CD4-positive, alpha-beta T cell treated with Interleukin-15 for 1 hour (primary cell): ENCODE measurements around the gene SFMBT1.
A peak's percentile ranks its signal among the peaks of the same experiment; 100 is the strongest.

ENCODE experiments used
- DNase-seq: peaks from one replicate; pipeline ENCODE4 v3.0.0-alpha.2; 2020

SFMBT1 gene

GRCh38 chr3:52986938-52987337 lies 58.9 kb downstream of the SFMBT1 start:
- no peak for DNase-seq

GRCh38 chr3:52986049-52986448 lies 59.8 kb downstream of the SFMBT1 start:
- DNase-seq, result no peak

GRCh38 chr3:52983828-52984227 lies 62.0 kb downstream of the SFMBT1 start:
- DNase-seq, result no peak

GRCh38 chr3:52983336-52983807 lies 62.5 kb downstream of the SFMBT1 start:
- peak; percentile 50 for DNase-seq

GRCh38 chr3:52982839-52983238 lies 63.0 kb downstream of the SFMBT1 start:
- DNase-seq, result no peak

GRCh38 chr3:52979190-52979983 lies 66.5 kb downstream of the SFMBT1 start:
- no peak for DNase-seq

GRCh38 chr3:52978109-52978754 lies 67.6 kb downstream of the SFMBT1 start:
- DNase-seq, result no peak

- DNase-seq, result no peak
These were observed 72.1 kb downstream of the SFMBT1 start for GRCh38 chr3:52973806-52974205.

GRCh38 chr3:52971895-52972294 lies 74.0 kb downstream of the SFMBT1 start:
- no peak for DNase-seq

- no peak for DNase-seq
These were observed 78.5 kb downstream of the SFMBT1 start for GRCh38 chr3:52967398-52967797.

GRCh38 chr3:52962160-52962559 lies 83.7 kb downstream of the SFMBT1 start:
- DNase-seq, result no peak

GRCh38 chr3:52959773-52960172 lies 86.1 kb downstream of the SFMBT1 start:
- no peak for DNase-seq

- DNase-seq, result no peak
These were observed 106.3 kb downstream of the SFMBT1 start for GRCh38 chr3:52939600-52939999.

GRCh38 chr3:52934630-52935530 lies 111.0 kb downstream of the SFMBT1 start:
- peak; percentile 56 for DNase-seq

GRCh38 chr3:52931889-52932288 lies 114.0 kb downstream of the SFMBT1 start:
- no peak for DNase-seq

GRCh38 chr3:52931328-52931727 lies 114.5 kb downstream of the SFMBT1 start:
- no peak for DNase-seq

- no peak for DNase-seq
These were observed 115.1 kb downstream of the SFMBT1 start for GRCh38 chr3:52930748-52931147.

GRCh38 chr3:52926554-52926953 lies 119.3 kb downstream of the SFMBT1 start:
- no peak for DNase-seq

GRCh38 chr3:52925405-52926313 lies 120.2 kb downstream of the SFMBT1 start:
- no peak for DNase-seq

- no peak for DNase-seq
These were observed 121.9 kb downstream of the SFMBT1 start for GRCh38 chr3:52923963-52924362.

GRCh38 chr3:52920841-52921240 lies 125.0 kb downstream of the SFMBT1 start:
- DNase-seq, result no peak

GRCh38 chr3:52917044-52917443 lies 128.8 kb downstream of the SFMBT1 start:
- no peak for DNase-seq
